HG03159 (cell line): ENCODE measurements around the gene USP34.
"Not testable (repeated sequence)": the region's sequence is repeated elsewhere in the genome, so short reads cannot be mapped to it uniquely, and the experiment has no call there.

ENCODE experiments used
- ATAC-seq: cut with Tn5 transposase; IDR thresholded peaks from one replicate; pipeline ENCODE4 v1.9.1; 2021; ENCODE audit warnings: mild to moderate bottlenecking, moderate library complexity; ENCODE audit not compliant: unreplicated experiment

Gene USP34

GRCh38 chr2:61193670-61194561 lies 277.0 kb downstream of the USP34 start:
- no peak for ATAC-seq

DNA sequence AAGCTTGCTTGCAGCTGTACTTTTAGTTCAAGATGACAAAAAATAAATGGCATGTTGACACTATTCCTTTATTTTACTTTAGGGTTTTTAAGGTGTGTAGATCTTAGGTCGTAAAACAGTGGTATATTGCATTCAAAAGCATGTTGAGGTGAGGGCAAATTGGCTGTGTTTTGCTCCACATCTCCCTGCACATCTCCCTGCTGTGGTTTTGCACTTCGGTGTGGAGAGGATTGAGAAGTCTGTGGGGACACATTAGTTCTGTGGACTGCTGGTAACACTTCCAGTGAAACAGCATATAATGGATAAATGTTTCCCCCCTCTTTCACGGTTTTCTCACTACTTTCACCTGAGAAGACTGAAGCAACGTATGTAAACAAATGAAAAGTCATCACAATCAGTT lies 283.8 kb downstream of the USP34 start:
- ATAC-seq: no peak

DNA sequence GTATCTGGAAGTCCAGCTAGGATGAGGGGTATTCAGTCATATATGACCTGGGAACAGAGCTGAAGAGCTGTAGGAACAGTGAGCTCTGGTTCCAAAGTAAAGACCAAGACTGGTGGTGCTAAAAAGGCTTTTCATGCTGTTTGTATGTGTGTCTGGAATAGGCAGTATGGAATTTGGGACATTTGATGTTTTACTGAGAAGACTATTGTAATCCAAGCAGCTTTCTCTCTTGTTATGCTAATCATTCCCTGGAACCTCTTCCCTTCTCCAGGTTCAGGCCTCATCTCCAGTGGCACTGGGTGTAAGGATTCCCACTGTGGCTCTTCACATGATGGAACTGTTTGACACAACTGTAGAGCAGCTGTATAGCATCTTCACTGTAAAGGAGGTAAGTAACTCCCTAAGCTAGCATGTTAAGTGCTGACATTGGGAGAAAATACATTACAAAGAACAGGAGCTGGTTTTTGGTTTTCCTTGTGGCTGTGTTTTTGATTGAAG lies 285.6 kb downstream of the USP34 start:
- ATAC-seq: no peak

GRCh38 chr2:61184263-61184662 lies 286.6 kb downstream of the USP34 start:
- ATAC-seq: no peak

GRCh38 chr2:61183795-61184194 lies 287.1 kb downstream of the USP34 start:
- ATAC-seq: no peak

GRCh38 chr2:61182059-61182383 lies 288.9 kb downstream of the USP34 start:
- no peak for ATAC-seq

GRCh38 chr2:61181382-61182058 lies 289.4 kb downstream of the USP34 start:
- ATAC-seq: no peak

GRCh38 chr2:61180686-61181085 lies 290.2 kb downstream of the USP34 start:
- no peak for ATAC-seq

DNA sequence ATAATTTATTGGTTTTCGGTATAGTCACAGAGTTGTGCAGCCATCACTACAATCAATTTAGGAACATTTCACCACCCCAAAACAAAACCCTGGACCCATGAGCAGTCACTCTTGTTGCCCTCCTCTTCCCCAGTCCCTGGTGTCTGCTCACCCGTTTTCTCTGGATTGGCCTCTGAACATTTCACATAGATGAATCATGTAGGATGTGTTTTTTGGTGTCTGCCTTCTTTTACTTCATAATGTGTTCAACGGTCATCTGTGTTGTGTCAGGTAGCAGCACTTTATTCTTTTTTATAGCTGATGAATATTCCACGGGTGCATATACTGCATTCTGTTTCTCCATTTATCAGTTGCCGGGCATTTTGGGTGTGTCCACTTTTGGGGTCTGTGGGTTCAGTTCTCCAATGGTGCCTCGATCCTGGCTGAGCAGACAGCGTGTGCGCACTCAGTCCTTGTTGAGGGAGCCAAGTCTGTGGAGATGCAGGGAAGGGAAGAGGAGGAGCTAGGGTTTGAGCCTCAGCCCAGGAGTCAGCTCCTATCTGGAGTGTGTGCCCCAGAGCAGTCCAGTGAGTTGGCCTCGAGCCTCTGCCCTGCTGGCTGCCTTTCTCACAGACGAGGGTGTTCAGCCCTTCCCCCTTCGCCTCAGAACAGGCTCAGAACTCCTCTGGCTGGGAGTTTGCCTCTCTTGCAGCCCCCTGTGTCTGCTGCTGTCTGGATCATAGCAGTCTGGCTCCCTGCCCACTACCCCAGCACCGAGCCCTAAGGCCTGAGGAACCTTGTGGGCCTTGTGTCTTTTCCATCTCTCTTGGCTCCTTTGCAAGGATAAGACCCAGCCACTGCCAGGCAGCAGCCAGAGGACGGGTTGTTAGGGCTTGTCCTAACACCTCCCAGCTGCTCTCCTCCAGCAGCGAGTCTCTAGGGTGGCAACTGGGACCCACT lies 290.9 kb downstream of the USP34 start:
- ATAC-seq: no peak

DNA sequence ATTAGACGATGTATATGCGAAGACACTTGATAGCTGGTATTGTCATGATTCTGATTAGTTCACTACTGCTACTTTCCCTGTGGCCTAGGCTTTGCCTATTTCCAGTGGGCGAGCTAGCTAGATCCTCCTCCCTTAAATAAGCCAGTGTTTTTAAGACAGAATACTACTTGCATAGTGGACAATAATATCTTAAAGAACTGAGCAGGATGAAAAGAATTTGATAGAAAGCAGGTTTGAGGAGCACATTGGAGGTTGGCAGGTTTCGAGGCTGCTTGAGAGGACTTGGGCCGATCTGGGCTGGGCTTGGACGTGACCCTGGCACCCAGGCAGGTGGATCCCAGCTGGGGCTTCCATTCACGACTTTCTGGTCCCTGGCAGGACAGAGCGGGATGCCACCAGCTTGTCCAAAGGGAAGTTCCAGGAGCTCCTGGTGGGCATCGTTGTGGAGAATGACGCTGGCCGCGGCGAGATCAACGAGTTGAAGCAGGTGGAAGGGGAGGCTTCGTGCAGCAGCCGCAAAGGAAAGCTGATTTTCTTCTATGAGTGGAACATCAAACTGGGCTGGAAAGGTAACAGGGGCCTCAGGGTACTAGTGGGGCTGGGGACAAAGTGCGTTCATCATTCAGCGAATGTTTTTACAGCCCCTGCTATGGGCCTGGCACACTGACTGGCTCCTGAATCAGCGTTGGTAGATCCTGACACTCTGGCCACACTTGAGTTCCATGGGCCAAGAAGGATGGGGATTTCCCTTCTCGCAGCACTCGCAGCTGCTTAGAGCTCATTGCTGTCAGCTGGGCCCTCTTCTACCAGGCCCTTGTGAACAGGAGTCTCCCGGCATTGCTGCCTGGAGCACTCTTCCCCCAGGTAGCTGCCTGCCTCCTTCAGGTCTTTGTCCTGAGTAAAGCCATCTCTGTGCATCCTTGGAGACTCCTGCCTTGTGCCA lies 292.0 kb downstream of the USP34 start:
- no peak for ATAC-seq

- peak; percentile 32 for ATAC-seq
Observed at GRCh38 chr2:61177727-61178549, 292.9 kb downstream of the USP34 start.

DNA sequence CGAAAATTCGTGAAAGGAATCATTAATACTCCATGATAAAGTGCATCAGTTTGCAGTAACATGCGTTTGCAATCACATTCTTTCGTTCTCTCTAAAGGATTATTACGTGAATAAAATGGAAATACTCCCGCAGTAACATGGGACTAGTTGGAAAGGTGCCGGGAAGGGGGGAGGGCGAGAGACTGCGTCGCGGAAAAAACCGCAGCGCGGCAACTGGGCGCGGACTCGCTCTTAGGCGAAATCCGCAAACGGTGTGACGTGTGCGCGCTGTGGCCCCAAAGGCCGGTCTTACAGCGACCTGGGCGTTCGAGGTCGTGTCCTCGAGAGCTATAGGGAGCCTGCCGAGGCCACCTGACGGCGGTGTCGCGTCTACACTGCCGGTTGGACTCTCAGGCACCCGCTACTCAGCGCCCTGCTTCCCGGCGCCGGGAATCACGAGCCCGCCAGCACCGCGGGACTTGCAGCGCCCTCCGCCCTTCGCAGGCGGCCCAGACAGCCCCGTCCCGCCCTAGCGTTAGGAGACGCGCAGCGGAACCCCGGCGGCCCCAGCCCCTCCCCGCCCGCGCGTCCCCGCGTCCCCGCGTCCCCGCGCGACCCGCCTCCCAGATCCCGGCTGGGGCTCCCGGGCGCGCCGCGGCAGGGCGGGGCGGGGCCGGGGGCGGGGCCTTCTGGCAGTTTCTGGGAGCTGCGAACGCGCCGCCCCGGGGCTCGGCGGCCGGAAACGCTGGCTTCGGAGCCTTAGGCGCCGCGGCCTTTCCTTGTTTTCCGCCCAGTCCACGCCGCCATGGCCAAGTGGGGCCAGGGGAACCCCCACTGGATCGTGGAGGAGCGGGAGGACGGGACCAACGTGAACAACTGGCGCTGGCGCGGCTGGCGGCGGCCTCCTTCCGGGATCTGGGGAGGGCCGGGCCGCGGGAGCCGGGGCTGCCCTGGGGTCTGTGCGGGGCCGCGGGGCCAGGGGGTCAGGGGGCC lies 293.8 kb downstream of the USP34 start:
- peak; percentile 85 for ATAC-seq

GRCh38 chr2:61175036-61175435 lies 295.9 kb downstream of the USP34 start:
- no peak for ATAC-seq

GRCh38 chr2:61173116-61173515 lies 297.8 kb downstream of the USP34 start:
- no peak for ATAC-seq

DNA sequence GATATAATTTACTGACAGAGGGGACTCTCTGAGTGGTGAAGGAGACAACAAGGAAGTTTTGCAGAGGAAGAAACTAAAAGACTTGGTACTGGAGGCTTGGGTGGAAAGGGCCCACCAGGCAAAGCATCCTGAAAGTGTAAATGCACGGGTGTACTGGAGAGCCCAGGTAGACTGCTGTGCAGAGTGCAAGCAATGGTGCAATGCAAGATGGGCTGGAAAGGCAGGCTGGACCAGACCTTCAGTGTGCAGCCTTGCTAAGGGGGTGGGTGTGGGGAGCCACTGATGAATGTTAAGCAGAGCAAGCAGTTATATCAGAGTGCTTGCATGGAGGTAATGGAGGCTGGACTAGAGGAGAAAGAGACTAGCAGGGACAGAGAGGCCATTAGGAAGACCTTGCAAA lies 298.2 kb downstream of the USP34 start:
- ATAC-seq: no peak

- ATAC-seq: no peak
Observed at GRCh38 chr2:61167579-61167978, 303.3 kb downstream of the USP34 start.

- no peak for ATAC-seq
Observed at GRCh38 chr2:61165946-61166345, 304.9 kb downstream of the USP34 start.

DNA sequence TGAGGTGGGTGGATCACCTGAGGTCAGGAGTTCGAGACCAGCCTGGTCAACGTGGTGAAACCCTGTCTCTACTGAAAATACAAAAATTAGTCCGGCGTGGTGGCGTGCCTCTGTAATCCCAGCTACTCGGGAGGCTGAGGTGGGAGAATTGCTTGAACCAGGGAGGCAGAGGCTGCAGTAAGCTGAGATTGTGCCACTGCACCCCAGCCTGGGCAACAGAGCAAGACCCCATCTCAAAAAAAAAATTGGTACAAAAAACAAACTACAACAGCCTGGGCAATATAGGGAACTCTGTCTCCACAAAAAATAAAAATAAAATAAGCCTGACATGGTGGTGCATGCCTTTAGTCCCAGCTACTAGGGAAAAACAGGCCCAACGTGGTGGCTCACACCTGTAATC lies 305.8 kb downstream of the USP34 start:
- ATAC-seq: not testable (repeated sequence)
